HG03097 (cell line): ENCODE measurements around the gene LTB4R2.

Experiments
- ATAC-seq: cut with Tn5 transposase; IDR thresholded peaks from one replicate; pipeline ENCODE4 v1.9.1; 2021; ENCODE audit not compliant: unreplicated experiment, low FRiP score

Gene LTB4R2

GRCh38 chr14:24298892-24299254, 11.1 kb upstream of the LTB4R2 start:
- no peak for ATAC-seq

GRCh38 chr14:24299255-24300191, 10.4 kb upstream of the LTB4R2 start, which contains the start of the genes DHRS1 and NOP9:
Gene DHRS1, minus strand, starts transcription at chr14:24299780. Its CDS starts 674 bp downstream, at chr14:24299106.
Gene NOP9, plus strand, starts transcription at chr14:24299850. Its CDS starts 105 bp downstream, at chr14:24299955.
- no peak for ATAC-seq

GRCh38 chr14:24300326-24300980, 9.5 kb upstream of the LTB4R2 start:
- no peak for ATAC-seq

GRCh38 chr14:24304019-24304387, 5.9 kb upstream of the LTB4R2 start:
- no peak for ATAC-seq

- no peak for ATAC-seq
These were observed 2.8 kb upstream of the LTB4R2 start for GRCh38 chr14:24307156-24307574.

GRCh38 chr14:24307575-24308341, 2.2 kb upstream of the LTB4R2 start, which contains the start of gene CIDEB:
Gene CIDEB, minus strand, starts transcription at chr14:24307977. Its CDS starts 119 bp downstream, at chr14:24307858.
- no peak for ATAC-seq

- no peak for ATAC-seq
These were observed 1.4 kb upstream of the LTB4R2 start for GRCh38 chr14:24308342-24309124.

- ATAC-seq: no peak
These were observed 315 bp downstream of the LTB4R2 start for GRCh38 chr14:24310265-24310645.

GRCh38 chr14:24310646-24311604, 985 bp downstream of the LTB4R2 start, which contains the start of gene LTB4R:
Gene LTB4R, plus strand, starts transcription at chr14:24311502. Its CDS starts 4,150 bp downstream, at chr14:24315652.
- ATAC-seq: peak; percentile 51

- no peak for ATAC-seq
These were observed 2.1 kb downstream of the LTB4R2 start for GRCh38 chr14:24311837-24312615.

GRCh38 chr14:24312736-24313507, 3.0 kb downstream of the LTB4R2 start:
- no peak for ATAC-seq

- no peak for ATAC-seq
These were observed 4.0 kb downstream of the LTB4R2 start for GRCh38 chr14:24313913-24314312.

GRCh38 chr14:24314377-24315193, 4.6 kb downstream of the LTB4R2 start:
- no peak for ATAC-seq

- no peak for ATAC-seq
These were observed 5.4 kb downstream of the LTB4R2 start for GRCh38 chr14:24315243-24315806.

GRCh38 chr14:24315807-24316596, 6.1 kb downstream of the LTB4R2 start:
- no peak for ATAC-seq
